GM13977 (cell line): Measurements from ENCODE around the gene LRRC53.

Source experiments
- DNase-seq: peaks from one replicate; pipeline ENCODE4 v3.0.0; 2012; ENCODE audit warnings: low spot score
- in situ Hi-C: fragments of 300-500 bp; cut with MboI; formaldehyde crosslinking; loops from one replicate; pipeline ENCODE4 v1.12.0; 2022; ENCODE audit warnings: low sequenced_read_pairs, low pct_unique_long_range_greater_than_20kb, mixed read lengths, inconsistent platforms; ENCODE audit not compliant: unreplicated experiment
- TF ChIP-seq, protein P1 (sequence below): IDR thresholded peaks from 2 replicates; pipeline ENCODE4 v1.5.1; 2012; ENCODE audit warnings: mild to moderate bottlenecking, control low read depth; ENCODE audit not compliant: insufficient read depth; ENCODE audit errors: extremely low read depth, missing control alignments

The LRRC53 gene

DNA sequence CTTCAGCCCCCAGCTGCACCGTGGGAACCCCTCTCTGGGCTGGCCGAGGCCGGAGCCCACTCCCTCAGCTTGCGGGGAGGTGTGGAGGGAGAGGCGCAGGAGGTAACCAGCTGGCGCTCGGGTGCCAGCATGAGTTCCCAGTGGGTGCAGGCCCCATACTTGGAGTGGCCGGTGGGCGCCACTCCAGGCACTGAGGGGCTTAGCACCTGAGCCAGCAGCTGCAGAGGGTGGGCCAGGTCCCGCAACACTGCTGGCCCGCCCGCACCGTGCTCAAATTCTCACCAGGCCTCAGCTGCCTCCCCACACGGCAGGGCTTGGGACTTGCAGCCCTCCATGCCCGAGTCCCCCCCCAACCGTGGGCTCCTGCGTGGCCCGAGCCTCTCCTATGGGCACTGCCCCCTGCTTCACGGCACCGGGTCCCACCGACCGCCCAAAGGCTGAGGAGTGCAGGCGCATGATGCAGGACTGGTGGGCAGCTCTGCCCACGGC lies 47.2 kb downstream of the LRRC53 start:
- no peak for DNase-seq
- TF ChIP-seq, protein P1, sequence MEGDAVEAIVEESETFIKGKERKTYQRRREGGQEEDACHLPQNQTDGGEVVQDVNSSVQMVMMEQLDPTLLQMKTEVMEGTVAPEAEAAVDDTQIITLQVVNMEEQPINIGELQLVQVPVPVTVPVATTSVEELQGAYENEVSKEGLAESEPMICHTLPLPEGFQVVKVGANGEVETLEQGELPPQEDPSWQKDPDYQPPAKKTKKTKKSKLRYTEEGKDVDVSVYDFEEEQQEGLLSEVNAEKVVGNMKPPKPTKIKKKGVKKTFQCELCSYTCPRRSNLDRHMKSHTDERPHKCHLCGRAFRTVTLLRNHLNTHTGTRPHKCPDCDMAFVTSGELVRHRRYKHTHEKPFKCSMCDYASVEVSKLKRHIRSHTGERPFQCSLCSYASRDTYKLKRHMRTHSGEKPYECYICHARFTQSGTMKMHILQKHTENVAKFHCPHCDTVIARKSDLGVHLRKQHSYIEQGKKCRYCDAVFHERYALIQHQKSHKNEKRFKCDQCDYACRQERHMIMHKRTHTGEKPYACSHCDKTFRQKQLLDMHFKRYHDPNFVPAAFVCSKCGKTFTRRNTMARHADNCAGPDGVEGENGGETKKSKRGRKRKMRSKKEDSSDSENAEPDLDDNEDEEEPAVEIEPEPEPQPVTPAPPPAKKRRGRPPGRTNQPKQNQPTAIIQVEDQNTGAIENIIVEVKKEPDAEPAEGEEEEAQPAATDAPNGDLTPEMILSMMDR: no peak
- in situ Hi-C loops: no loop called here

DNA sequence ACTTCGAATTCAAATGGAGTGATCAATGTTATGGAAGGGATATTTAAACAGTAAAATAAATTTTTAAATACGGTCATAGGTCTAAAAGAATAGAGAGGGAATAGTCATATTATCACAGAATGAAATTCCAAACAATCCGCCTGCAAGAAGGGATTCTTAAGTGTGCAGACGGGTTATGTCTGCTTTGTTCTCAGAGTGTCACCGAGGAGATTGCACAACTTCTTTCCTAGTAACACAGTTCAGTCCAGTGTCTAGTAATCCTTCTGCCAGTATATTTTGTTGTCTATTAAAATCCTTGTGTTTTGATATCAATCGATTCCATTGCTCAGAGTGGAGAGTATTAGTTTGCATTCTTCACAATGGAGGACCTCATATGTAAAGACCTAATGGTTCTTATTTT lies 48.4 kb downstream of the LRRC53 start:
- TF ChIP-seq, protein P1: no peak
- no peak for DNase-seq
- in situ Hi-C loops: no loop called here

DNA sequence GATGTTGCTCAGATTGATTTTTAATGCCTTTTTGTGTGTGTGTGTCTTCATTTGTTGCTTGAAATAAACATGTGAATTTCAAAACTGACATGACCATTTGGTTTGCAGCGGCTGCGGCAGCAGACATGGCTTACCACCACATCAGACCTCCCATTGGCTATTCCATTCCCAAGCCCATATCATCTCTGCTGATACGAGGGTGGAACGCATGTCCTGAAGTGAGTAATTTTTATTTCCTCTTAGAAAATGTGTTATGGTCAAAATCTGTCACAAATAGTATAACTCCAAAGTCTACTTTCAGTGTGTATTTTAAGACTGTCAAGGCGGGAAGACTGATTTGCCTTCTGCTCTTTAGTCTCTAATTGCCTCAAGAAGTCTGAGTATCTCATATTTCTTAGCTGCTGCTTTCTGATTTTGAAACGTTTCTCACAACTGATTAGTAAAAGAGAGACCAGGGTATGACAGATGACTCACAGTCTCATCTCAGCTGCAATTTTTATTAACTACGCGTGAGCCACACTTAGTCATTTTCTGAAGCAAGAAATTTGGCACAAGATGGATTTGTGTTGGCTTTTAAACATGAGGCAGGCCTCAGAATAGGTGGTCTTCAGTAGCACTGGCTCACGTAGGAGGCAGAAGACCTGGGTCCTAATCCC lies 49.0 kb downstream of the LRRC53 start:
- TF ChIP-seq, protein P1: no peak
- DNase-seq: peak; percentile 45
- in situ Hi-C loops: no loop called here

DNA sequence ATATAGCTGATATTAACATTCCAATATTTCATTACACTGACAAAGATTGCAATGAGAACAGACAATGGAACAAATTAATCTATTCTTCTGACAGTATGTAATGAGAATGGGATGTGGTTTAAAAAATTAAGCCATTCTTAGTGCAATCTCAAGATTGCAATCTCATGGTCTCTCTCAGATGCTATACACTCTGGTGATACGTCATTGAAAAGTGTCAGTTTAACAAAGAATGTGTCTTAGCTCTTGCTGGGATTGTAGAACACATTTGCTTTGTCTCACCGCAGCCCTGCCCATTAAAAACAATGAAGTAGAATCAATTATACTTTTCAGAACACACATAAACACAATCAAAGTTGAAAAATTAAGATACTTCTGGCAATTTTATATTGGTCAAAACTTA lies 55.2 kb downstream of the LRRC53 start:
- in situ Hi-C loops: no loop called here
- no peak for DNase-seq
- TF ChIP-seq, protein P1: no peak

DNA sequence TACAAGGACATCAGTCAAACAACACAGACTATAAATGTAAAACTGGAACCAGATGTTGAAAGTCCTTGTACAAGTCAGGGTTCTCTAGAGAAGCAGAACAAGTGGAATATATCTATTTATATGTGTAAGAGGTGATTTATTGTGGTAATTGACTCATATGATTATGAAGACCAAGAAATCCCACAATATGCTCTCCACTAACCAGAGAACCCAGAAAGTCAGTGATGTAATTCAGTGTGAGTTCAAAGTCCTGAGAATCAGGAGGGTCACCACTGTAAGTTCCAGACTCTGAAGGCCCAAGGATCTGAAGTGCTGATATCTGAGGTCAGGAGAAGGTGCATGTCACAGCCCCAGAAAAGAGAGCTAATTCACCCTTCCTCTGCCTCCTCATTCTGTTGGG lies 57.0 kb downstream of the LRRC53 start:
- no peak for DNase-seq
- in situ Hi-C loops: no loop called here
- TF ChIP-seq, protein P1: no peak

GRCh38 chr1:74453277-74453676 lies 59.1 kb downstream of the LRRC53 start:
- in situ Hi-C loops: no loop called here

More at GRCh38 chr1:74453277-74453676, 59.1 kb downstream of the LRRC53 start:
- no peak for DNase-seq
- TF ChIP-seq, protein P1: no peak
